NB4 (cell line): ENCODE results near the gene APOL3.
"Not testable (repeated sequence)": the region's sequence is repeated elsewhere in the genome, so short reads cannot be mapped to it uniquely, and the experiment has no call there.

Experiments used
- DNase-seq: peaks from one replicate; pipeline ENCODE4 v3.0.0; 2010; ENCODE audit warnings: low read depth
- H3K4me3 ChIP-seq: one replicate; pipeline ENCODE4 v1.5.1; 2011; ENCODE audit warnings: mild to moderate bottlenecking, low read depth, low read length, moderate library complexity
- CTCF ChIP-seq: IDR thresholded peaks from one replicate; pipeline ENCODE4 v1.5.1; 2012; ENCODE audit warnings: low read depth, low read length
- MAX ChIP-seq: IDR thresholded peaks from 2 replicates; pipeline ENCODE4 v1.6.1; 2011; ENCODE audit warnings: low read depth, low read length
- MYC ChIP-seq: IDR thresholded peaks from 2 replicates; pipeline ENCODE4 v1.6.1; 2011; ENCODE audit warnings: low read depth, low read length
- POLR2A ChIP-seq: IDR thresholded peaks from 2 replicates; pipeline ENCODE4 v1.6.1; 2011; ENCODE audit warnings: mild to moderate bottlenecking; ENCODE audit not compliant: insufficient read length; ENCODE audit errors: extremely low read depth

The APOL3 gene

GRCh38 chr22:36156515-36157419 is 3.8 kb downstream of the APOL3 start:
- H3K4me3 ChIP-seq, result no peak overlapping the region
- peak; percentile 37 for DNase-seq
- TF ChIP-seq MAX (no peak), MYC (no peak), CTCF (no peak), POLR2A (no peak)

GRCh38 chr22:36156119-36156514 is 4.4 kb downstream of the APOL3 start:
- TF ChIP-seq MAX (no peak), CTCF (no peak), POLR2A (no peak), MYC (no peak)
- DNase-seq, result no peak
- no peak overlapping the region for H3K4me3 ChIP-seq

- no peak for DNase-seq
- no peak overlapping the region for H3K4me3 ChIP-seq
- TF ChIP-seq MAX (no peak), CTCF (no peak), POLR2A (no peak)
Observed at GRCh38 chr22:36155702-36156101, 4.9 kb downstream of the APOL3 start.

- TF ChIP-seq MAX (no peak), MYC (no peak), POLR2A (no peak)
- H3K4me3 ChIP-seq, result no peak overlapping the region
- DNase-seq, result no peak
Observed at GRCh38 chr22:36154423-36154945, 6.1 kb downstream of the APOL3 start.

- no peak overlapping the region for H3K4me3 ChIP-seq
- no peak for DNase-seq
- TF ChIP-seq MYC (no peak), MAX (no peak), CTCF (no peak), POLR2A (no peak)
Observed at GRCh38 chr22:36153501-36154422, 6.8 kb downstream of the APOL3 start.

- not testable (repeated sequence) for DNase-seq
Observed at GRCh38 chr22:36152821-36153220, 7.7 kb downstream of the APOL3 start.

More at GRCh38 chr22:36152821-36153220, 7.7 kb downstream of the APOL3 start:
- not testable (repeated sequence) for H3K4me3 ChIP-seq
